D721Med (cell line): ENCODE data around the gene APOL5.
"Not testable (repeated sequence)": the region's sequence is repeated elsewhere in the genome, so short reads cannot be mapped to it uniquely, and the experiment has no call there.

Experiments
- DNase-seq: peaks from one replicate; pipeline ENCODE4 v3.0.0; 2011; ENCODE audit warnings: low spot score; ENCODE audit not compliant: insufficient read length
- FAIRE-seq: peaks from 2 replicates; lab custom pipeline; 2011; peaks lifted over from hg19 to GRCh38; lab: Jason Lieb, UNC
- TF ChIP-seq, protein P1 (sequence below): IDR thresholded peaks from 2 replicates; pipeline ENCODE4 v1.5.1; 2012; ENCODE audit warnings: mild to moderate bottlenecking, control low read depth; ENCODE audit not compliant: insufficient read depth; ENCODE audit errors: missing control alignments

APOL5 gene, protein sequence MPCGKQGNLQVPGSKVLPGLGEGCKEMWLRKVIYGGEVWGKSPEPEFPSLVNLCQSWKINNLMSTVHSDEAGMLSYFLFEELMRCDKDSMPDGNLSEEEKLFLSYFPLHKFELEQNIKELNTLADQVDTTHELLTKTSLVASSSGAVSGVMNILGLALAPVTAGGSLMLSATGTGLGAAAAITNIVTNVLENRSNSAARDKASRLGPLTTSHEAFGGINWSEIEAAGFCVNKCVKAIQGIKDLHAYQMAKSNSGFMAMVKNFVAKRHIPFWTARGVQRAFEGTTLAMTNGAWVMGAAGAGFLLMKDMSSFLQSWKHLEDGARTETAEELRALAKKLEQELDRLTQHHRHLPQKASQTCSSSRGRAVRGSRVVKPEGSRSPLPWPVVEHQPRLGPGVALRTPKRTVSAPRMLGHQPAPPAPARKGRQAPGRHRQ

DNA sequence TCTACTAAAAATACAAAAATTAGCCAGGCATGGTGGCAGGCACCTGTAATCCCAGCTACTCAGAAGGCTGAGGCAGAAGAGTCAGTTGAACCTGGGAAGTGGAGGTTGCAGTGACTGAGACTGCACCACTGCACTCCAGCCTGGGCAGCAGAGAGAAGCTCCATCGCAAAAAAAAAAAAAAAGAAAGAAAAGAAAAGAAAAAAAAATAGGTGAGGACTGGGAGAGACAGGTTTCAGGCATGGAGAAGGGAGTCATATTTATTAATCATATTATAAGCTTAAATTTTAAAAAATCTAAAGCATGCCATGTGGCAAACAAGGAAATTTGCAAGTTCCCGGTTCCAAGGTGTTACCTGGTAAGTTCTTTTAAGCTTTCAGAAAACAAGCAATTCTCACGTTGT is at the start of gene APOL5:
Gene APOL5 (plus strand): TSS at position 301 of the 400 bp plus-strand sequence. CDS start 0 bp downstream, at position 301.
- TF ChIP-seq, protein P1, sequence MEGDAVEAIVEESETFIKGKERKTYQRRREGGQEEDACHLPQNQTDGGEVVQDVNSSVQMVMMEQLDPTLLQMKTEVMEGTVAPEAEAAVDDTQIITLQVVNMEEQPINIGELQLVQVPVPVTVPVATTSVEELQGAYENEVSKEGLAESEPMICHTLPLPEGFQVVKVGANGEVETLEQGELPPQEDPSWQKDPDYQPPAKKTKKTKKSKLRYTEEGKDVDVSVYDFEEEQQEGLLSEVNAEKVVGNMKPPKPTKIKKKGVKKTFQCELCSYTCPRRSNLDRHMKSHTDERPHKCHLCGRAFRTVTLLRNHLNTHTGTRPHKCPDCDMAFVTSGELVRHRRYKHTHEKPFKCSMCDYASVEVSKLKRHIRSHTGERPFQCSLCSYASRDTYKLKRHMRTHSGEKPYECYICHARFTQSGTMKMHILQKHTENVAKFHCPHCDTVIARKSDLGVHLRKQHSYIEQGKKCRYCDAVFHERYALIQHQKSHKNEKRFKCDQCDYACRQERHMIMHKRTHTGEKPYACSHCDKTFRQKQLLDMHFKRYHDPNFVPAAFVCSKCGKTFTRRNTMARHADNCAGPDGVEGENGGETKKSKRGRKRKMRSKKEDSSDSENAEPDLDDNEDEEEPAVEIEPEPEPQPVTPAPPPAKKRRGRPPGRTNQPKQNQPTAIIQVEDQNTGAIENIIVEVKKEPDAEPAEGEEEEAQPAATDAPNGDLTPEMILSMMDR = no peak
- FAIRE-seq = no peak
- no peak for DNase-seq

- FAIRE-seq = no peak
- no peak for DNase-seq
- TF ChIP-seq, protein P1 = no peak
Measured at GRCh38 chr22:35674335-35674734, 43.3 kb upstream of the APOL5 start.

- DNase-seq, FAIRE-seq: not testable (repeated sequence)
Measured at GRCh38 chr22:35676065-35676464, 41.6 kb upstream of the APOL5 start.

DNA sequence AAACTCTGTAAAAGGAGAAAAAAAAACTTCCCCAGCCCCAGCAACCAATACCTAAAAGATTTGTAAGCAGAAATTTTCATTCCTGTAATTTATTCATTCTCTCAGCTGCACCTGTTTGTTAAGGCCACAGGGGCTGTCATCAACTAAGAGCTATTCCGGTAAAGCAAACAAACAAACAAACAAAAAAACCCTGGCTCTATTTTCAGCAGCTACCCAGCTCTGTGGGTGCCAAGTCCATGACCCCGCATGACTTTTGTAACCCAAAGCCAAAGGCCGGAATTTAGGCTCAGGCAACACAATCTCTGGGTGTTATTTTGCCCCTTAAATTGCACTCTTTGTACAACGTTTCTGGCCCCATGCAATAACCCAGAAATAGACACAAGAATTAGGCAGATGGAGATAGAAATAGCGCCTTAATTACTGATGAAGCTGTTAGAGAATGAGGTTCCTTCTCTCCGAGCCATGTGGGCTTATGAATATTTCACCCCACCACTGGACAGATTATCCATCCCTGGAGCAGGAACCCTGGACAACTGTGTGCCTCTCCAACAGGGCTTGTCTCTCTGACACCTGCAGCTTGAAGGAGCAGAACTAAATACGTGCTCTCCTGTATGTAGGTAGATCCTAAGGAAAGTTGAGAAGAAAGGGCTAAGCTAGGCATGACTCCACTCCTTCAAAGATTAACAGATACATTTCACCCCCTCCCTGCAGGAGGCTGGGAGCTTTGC is 40.0 kb upstream of the APOL5 start:
- TF ChIP-seq, protein P1 = no peak
- no peak for DNase-seq
- no peak for FAIRE-seq

- DNase-seq (no peak), FAIRE-seq (no peak)
- TF ChIP-seq, protein P1 = no peak
Measured at GRCh38 chr22:35678836-35679235, 38.8 kb upstream of the APOL5 start.

- not testable (repeated sequence) for DNase-seq, FAIRE-seq
Measured at GRCh38 chr22:35679492-35679891, 38.2 kb upstream of the APOL5 start.

GRCh38 chr22:35681454-35682052 is 36.1 kb upstream of the APOL5 start:
- no peak for DNase-seq
- no peak for FAIRE-seq
- TF ChIP-seq, protein P1 = no peak
